ENCODE results near the gene FEN1.

The FEN1 gene

DNA sequence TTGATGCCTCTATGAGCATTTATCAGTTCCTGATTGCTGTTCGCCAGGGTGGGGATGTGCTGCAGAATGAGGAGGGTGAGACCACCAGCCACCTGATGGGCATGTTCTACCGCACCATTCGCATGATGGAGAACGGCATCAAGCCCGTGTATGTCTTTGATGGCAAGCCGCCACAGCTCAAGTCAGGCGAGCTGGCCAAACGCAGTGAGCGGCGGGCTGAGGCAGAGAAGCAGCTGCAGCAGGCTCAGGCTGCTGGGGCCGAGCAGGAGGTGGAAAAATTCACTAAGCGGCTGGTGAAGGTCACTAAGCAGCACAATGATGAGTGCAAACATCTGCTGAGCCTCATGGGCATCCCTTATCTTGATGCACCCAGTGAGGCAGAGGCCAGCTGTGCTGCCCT is 2.7 kb downstream of the FEN1 start:
- DNase-seq (ENCODE audit: low spot score): no peak

DNA sequence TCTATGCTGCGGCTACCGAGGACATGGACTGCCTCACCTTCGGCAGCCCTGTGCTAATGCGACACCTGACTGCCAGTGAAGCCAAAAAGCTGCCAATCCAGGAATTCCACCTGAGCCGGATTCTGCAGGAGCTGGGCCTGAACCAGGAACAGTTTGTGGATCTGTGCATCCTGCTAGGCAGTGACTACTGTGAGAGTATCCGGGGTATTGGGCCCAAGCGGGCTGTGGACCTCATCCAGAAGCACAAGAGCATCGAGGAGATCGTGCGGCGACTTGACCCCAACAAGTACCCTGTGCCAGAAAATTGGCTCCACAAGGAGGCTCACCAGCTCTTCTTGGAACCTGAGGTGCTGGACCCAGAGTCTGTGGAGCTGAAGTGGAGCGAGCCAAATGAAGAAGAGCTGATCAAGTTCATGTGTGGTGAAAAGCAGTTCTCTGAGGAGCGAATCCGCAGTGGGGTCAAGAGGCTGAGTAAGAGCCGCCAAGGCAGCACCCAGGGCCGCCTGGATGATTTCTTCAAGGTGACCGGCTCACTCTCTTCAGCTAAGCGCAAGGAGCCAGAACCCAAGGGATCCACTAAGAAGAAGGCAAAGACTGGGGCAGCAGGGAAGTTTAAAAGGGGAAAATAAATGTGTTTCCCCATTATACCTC is 3.3 kb downstream of the FEN1 start:
- DNase-seq (ENCODE audit: low spot score): no peak

DNA sequence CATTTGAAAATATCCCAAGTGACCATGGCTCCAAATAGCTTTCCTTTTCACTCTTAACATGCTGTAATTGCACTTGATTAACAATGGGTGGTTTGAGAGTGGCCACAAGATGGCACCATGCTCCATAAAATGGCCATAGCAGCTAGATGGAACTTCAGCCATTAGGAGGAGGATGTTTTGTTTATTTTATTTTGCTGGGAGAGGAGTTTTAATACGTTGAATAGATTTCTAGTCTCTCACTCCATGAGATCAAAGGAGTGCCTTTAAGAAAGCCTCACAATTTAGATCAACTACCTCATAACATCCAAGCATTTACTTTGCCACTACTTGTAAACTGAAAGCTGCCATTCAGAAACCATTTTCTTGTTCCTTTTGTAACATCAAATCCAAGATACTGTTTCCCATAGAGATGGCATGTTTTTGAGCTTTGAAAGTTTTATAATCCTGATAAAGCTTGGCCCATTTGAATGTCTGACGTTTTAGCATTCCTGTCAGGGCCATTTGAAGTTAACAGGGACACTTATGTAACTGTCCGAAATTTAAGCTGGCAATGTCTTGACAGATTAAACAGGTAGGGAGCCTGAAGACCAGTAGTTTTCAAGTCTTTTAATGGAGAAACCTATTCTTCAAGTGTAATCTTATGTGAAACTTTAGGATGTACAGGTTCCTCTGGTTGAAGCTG is 4.7 kb downstream of the FEN1 start:
- peak; percentile 86 for DNase-seq (ENCODE audit: low spot score)

DNA sequence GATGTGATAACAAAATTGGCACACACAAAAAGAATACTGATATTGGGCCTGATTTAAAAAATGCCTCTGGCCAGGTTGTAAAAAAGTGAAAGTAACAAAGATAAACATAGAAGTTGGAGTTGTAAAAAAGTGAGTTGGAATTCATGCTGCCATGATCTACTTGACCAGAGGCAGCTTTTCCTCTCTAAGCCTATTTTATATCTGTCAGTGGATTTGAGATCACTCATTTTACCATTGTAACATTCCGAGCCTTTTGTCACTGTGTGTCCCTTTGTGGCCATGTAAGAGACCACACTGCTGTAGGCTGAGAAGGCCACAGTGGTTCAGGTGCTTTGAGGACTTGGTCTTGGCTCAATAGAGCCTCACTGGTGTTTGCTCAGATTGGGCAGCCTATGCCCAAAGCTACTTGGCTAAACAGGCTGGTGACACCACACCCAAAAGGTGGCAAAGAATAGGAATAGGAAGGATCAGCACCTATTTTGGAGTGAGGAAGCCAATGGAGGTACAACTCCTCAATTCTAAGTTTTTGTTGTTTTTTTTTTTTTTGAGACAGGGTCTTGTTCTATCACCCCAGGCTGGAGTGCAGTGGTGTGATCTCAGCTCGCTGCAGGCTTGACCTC is 7.1 kb downstream of the FEN1 start:
- DNase-seq (ENCODE audit: low spot score): no peak

DNA sequence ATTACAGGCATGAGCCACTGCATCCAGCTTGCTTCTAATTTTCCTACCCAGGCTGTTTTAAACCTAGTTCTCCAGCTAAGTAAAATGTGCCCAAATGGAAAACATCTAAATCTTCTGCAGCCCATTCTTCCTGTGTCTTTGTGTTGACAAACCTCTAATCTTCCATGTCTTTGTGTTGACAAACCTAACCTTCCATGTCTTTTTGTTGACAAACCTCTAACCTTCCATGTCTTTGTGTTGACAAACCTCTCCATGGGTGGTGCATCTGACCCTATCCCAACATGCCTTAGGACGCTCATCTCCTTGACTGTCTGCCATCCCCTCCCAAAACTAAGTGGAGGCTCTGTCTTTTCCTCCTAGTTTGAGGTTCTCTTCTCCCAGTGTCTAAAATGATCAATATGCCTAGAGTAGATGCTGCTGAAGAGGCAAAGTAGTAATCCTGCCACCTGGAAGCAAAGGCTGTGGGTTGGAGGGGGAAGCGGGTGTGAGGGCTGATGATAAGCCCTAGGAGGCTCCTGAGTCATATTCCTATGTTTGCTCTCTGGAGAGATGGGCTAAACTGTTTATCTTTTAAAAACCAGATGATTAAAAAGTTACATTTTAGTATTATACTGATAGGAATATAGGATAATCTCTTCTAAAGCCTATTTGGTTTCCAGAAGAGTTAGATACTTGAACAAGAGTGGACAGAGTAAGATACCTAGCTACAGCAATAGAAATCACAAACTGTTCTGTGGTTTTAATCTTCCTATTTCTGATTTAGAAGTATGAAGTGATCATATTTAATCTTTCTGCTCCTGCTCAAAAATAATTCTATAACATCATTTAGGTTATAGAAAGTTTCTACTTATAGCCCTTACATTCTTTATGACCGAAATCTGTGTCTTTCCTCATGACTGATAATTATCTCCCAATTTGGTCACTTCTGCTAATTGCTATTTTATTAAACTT is 7.9 kb downstream of the FEN1 start:
- DNase-seq (ENCODE audit: low spot score): no peak

DNA sequence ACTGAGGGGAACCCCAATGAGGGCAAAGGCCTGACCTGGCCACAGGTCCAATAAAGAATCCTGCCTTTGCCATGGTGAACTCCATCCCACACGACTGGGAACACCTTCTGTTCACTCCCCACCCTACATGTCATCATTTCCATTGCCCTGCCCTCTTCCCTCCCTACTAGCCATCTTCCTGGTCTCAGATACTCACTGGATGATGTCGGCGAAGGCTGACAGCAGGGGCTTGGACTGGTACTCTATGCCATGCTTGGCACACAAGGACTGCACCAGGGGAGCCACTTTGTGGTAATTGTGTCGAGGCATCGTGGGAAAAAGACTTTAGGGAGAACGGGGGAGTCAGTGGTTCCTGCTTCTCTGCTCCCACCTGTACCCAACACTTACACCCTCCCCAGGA is 9.9 kb downstream of the FEN1 start:
- DNase-seq (ENCODE audit: low spot score): no peak

DNA sequence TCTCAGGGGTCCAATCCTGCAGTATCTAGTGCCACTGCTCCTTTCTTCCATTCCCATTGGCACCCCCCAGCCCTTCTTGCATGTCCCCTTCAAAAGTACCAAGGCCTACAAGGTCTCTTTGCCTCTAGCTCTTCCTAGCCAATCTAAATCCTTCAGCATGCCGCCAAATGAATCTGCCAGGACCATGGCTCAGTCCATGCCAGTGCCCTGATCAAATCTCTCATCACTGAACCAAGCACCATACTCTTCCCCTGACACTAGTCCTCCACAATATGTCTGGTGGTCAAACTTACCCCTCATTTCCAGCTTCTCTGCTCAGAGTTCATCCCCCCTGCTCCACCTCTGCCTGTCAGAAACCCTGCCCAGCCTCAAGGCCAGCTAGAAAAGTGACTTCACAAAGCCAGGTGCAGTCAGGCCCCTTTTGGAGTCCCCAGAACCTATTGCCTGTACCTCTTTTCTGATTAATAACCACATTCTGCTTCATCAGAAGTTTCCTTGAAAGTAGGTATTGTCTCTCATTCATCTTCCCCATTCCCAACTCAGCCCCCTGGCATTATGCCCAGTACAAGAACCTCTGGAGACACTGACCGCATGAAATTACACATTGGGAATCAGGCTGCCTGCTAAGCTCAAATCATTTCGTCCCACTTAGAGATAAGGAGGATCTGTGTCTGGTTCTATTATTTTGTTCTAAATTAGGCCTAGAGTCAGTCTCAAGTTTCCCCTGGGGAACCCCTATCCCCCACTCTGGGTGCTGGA is 11.4 kb downstream of the FEN1 start:
- no peak for DNase-seq (ENCODE audit: low spot score)

DNA sequence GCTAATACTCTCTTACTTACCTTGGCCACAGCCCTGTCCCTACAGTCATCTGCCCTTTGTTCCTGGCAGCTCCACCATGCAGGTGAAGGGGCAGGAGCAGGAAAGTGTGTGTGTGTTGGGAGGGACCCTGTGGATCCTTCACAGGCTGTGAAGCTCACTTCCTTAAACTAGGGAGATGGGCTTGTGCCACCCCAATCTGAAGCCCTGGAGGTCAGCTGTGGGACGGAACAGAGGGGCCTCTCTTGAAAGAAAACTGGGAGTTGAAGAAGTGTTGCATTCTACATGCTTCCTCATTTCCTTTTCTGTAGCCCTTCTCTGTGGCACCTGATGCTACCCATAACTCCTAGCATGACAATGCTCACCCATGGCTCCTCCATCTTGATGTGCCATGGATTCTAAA is 12.4 kb downstream of the FEN1 start:
- DNase-seq (ENCODE audit: low spot score): no peak

DNA sequence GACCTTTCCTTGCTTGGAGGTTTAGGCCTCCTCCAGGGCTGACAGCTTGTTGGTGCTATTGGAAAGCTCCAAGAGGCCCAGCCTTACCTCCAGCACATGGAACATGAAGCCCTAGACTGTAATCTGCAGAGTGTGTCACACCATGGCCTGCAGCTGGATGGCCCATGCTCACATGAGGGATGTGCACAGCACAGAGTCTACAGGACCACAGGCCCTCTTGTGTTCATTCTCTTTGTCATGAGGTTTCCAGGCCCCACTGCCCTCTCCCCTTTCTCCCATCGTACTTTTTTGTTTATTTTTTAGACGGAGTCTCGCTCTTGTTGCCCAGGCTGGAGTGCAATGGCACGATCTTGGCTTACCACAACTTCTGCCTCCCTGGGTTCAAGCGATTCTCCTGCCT is 14.1 kb downstream of the FEN1 start:
- DNase-seq (ENCODE audit: low spot score): no peak

DNA sequence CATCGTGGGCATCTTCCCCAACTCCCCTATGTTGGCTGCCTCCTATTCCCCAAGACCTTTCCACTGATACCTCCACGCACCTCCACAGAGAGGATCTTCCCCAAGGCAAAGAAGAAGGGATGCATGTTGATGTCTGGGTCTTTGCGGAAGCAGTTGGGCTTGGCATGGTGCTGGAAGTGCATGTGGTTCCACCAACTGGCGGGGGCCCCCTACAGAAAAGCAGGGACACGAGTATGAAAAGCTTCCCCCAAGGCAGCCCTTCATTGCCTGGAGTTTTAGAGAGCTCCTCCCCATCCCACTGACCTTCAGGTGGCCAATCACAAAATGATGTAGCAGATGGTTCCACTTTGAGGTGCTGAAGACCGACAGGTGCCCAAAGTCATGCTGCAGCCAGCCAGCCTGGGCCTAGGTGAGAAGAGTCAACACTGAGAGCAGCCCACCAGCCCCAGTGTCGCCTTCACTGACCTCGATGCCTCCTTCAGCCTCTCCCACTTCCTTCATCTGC is 18.0 kb downstream of the FEN1 start:
- DNase-seq (ENCODE audit: low spot score): no peak

DNA sequence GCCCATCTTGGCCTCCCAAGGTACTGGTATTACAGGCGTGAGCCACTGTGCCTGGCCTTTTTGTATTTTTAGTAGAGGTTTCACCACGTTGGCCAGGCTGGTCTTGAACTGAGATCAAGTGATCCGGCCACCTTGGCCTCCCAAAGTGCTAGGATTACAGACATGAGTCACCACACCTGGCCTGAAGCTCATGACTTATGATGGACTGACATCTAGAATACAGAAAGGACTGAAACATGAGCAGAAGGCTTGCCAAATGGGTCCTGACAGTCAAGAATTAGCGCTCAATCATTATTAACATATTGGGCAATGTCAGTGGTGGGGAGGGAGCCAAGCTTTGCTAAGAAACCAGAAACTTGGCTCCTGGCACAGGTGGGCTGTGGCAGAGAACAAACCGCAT is 19.1 kb downstream of the FEN1 start:
- no peak for DNase-seq (ENCODE audit: low spot score)

DNA sequence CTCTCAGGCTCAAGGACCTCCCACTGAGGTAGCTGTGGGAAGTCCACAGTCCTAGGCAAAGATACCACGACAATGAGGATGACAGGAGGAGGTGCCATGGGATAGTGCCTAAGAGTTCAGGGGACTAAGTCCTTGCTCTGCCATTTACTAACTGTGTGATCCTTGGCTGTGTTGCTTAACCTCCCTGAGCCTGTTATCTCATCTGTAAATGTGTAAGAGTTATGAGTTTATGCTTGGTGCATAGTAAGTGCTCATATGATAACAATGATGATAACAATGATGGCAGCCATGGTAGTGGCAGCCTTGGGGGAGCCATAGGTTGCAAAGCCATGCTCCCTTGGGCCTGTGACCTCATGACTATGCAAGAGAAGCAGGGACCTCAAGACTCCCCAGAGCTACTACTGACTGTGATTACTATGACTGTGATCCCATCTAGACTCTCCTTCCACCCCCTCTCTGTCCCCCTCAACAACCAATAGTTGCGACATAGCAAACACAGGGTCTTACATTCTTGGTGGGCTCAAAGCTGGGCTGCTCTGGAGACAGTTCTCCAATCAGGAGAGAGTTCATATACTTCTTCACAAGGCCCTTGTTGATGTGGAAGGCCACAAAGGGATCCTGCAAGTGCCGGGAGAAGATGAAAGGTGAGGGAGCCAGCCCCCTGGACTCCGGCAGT is 20.2 kb downstream of the FEN1 start:
- DNase-seq (ENCODE audit: low spot score): no peak

DNA sequence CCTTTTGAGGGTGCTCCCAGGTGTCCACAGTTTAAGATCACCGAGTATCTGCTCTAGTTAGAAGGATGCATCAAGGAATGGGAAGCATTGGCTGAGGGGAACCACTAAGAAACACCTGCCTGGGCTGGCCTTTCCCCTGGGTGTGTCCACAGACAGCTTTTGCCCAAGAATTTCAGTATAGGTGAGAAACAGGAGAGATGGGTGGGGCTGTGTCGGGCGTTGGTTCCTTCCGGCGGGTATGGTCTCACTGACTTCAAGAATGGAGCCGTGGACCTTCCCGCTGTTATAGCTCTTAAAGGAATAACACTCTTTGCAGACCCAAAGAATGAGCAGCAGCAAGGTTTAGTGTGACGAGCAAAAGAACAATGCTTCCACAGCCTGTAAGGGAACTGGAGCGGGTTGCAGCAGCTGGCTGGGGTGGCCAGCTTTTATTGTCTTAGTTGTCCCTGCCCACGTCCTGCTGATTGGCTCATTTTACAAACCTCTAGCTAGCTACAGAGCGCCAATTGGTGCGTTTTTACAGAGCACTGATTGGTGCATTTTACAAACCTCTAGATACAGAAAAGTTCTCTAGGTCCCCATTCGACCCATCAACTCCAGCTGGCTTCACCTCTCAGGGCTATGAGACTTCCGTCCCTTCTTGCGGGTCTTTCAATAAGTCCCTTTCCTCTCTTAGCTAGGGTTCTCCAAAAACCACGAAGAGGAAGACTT is 21.7 kb downstream of the FEN1 start:
- peak; percentile 23 for DNase-seq (ENCODE audit: low spot score)

DNA sequence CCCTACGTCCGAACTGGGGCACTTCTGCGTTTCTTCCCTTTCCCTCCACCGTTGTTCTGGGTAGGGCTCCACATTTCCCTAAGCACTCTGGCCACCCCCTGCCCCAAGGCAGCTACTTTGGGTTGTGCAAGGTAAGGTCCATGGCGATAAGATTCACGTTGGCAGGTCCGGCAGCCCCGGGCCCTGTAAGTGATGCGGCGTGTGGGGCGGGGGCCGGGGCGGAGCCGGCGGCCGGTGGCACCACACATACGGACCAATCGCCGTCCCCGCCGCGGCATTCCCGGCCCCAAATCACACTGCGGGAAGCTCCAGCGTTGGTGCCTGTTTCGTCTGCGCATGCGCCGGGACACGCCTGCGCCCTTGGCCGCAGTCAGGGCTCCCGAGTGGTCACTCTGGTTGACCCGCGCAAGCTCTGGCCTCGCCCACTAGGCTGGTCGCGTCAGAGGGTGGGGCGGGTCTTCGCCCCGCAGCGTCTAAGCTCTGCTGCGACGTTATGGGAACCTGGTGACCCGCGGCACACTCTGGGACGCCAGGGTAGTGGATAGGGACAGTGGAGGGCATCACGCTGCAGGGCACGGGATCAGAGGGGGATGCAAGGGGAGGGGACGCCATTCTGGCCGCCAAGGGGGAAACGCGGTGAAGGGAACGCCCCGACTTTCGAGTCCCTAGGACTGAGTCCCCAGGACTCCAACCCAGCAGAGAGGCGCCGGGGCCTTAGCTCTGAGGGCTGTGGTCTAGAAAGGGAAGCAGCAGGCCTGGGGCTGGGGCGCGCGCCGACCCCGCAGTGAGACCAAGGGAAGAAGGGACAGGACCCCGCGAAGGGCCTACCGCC is 22.5 kb downstream of the FEN1 start:
- no peak for DNase-seq (ENCODE audit: low spot score)

DNA sequence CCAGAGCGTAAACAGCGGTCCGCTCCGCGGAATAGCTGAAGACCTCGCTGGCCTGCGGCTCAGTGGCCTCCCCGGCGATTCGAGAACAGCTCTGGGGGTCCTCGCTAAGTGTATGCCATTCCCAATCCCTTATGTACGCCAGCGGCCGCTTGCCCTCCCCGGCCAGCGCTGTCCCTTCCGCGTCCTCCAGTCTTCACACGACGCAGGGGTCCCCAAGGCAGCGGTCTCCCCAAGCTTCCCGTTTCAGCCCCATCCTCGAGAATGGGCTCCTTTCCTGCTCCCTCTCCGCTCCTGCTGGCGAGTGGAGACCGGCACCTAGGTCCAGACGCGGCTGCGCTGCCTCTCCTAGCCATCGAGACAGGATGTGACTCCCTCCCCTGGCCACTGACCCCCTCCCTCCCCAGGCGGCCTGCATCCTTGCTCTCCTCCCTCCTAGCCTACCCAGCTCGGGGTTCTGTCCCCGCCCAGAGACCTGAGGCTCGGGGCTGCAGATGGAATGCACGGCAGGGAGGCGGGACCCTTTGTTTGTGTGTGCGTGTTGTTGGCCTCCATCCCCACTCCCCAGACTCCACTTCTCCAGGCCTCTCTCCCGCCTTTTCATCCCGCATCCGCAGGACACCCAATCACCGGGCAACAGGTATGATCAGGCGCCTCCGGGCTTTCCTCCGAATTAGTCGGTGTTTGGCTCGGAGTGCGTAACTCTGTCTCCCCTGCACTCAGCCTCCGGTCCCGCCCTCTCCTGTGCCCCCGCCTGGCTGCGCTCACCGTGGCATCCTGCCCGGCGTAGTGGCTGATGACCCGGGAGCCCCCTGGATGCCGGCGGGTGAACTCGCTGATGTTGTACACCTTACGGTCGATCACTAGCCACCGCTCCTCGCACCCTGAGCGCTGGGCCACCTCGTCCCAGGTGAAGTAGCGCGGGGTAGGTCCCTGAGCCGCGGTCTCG is 23.4 kb downstream of the FEN1 start:
- no peak for DNase-seq (ENCODE audit: low spot score)

DNA sequence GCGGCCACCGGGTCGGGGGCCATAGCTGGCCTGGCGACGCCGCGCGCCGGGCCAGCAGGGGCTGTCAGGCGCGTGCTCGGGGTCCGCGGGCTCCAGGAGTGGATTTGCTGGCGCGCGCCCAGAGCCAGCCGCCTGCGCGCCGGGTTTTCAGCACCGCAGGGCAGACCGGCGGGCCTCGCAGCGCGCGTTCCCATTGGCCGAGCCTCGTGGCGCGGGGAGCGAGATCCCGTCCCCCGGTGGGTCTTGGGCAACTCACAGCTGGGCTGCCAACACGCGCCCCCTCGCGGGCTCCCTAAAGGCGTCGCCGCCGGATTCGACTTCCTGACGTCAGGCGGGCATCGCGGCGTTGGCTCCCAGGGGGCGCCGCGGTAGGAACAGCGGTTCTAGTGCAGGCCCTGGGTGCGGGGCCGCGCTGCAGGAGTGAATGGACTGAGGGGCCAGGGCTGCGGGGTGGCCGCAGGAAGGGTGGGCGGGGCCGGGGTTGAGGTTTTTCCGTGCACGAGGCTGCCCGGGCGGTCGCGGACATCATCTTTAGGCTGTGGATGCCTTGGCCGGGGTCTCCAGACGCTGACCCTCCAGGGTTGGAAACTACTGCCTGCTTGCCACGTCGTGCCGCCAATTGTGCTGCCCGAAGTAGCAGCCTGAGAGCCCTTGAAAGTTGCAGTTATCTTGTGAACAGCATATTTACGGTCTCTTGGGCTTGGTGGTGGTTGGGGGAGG is 24.2 kb downstream of the FEN1 start, which contains the start of gene FADS1:
TSS of gene FADS1 (minus strand) at position 268 of the 720 bp plus-strand sequence. CDS start at position 194, 74 bp downstream.
- no peak for DNase-seq (ENCODE audit: low spot score)

DNA sequence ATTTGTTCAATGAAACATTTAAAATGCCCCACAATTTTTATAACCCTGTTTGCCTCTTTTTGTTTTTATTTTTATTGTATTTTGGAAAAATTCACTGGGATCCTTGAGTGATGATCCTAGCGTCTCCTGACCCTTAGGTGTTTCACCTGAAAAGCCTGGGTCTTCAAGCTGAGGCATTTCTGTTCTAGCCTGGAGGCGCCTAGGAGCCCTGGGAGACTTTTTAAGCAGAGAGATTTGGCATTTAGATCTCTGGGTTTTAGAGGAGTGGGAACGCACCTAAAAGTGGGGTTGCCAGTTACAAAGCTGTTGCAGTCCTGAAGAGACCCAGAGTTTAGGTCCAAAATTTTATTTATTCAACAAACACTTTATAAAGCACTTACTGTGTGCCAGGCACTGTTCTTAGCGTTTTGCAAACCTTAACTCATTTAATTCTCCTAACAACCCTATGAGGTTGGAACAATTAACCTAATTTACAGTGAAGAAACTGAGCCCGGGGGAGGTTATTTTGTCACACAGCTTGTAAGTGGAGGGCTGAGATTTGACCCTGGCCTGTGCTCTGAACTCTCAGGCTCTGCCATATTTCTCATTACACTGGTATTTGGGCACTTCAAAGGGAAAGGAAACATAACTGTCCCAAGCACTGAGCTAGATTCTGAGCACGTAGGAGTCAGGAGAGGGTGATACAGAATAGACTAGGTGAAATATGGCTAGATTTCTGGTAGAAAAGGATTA is 24.9 kb downstream of the FEN1 start:
- no peak for DNase-seq (ENCODE audit: low spot score)

Data from NAMALWA (cell line).